GM18517 (cell line): ENCODE data around the gene SLC10A2.

ENCODE experiments used
- ATAC-seq: cut with Tn5 transposase; IDR thresholded peaks from one replicate; pipeline ENCODE4 v1.9.1; 2021; ENCODE audit warnings: mild to moderate bottlenecking, moderate library complexity; ENCODE audit not compliant: unreplicated experiment

The SLC10A2 gene

DNA sequence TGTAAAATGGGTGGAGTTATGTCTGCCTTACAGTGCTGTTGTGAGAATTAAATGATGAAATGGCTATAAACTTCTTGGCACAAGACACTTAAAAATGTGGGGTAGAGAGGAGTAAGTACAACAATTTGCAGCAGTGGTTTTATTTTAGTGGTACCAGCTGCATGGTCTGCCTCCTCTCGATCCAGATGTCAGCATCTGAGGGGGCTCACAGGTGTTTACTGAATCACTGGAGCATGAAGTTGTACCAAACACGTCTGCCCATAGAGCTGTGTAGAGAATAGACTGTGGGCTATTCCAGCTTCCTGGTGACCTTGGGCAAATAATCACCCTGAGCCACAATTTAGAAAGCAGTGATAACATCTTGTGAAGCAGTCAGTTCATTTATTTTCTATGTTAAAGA lies 11.1 kb downstream of the SLC10A2 start:
- ATAC-seq: no peak

DNA sequence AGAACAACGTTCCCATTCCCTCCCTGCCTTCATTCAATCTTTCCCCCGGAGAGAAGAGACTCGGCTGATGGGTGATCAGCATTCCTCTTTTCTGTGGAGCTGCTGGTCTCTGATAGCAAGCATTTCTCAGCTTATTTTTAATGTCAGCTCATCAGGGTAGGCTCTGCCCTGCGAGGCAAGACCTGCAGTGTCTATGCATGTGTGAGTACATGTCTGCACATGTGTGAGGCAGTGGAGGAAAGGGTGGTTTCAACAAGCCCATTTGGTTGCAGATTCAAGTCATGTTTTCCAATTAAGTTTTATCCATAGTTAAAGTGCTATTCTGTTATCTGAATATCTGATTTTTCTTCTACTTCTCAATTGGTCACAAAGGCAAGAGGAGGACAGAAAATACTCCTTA lies 19.5 kb downstream of the SLC10A2 start:
- no peak for ATAC-seq

DNA sequence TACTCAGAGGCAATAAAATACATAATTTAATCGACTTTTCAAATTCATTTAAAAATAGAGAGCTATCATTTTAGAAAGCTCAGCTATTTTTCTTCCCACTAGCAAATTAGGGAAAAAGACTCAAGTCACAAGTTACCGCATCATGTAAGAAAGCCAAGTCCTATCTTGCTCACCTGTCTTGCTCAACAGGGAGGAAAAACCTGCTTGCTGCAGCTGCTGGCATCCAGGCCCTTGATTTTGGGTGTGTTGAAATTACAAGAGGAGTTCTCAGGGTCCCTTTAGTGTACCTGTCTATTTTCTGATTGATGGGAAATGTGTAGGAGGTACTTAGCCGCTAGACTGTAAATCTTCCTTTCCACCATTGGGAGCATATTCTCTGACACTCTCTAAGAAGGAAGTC lies 22.2 kb downstream of the SLC10A2 start:
- no peak for ATAC-seq

DNA sequence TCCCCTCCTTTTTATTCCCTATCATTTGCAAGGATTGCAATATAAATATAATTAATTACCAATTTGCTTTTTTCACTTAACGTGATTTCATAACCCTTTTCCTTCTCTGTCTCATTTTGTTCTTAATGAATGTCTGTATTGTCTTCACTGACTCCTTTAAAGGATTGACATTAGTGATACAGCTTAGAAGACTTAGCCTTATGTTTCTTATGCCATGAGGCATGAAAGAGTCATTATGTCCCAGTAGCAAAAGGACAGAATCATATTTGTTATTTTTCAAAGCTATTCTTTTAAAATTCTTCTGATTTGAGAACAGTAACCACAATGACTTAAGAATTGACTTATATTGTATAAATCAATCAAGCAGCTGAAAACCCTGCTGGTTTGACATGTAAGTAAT lies 26.2 kb downstream of the SLC10A2 start:
- ATAC-seq: no peak

DNA sequence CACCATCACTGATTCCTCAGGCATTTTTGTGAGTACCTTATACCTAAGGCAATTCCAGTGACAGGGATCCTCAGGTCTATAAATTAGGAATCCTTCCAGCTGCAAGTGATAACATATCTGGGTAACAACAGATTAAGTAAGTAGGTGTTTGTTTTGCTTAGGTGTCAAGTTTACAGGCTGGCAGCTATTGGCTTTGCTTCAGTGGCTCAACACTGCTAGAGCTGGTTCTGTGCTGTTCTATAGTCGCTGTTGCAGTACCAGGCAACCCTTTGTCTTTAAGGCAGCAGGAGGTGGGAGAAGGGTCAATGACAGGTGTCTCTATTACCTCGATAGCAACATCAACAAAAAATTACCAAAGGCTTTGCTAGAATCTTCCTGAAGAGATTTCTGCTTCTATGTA lies 27.0 kb downstream of the SLC10A2 start:
- ATAC-seq: no peak

DNA sequence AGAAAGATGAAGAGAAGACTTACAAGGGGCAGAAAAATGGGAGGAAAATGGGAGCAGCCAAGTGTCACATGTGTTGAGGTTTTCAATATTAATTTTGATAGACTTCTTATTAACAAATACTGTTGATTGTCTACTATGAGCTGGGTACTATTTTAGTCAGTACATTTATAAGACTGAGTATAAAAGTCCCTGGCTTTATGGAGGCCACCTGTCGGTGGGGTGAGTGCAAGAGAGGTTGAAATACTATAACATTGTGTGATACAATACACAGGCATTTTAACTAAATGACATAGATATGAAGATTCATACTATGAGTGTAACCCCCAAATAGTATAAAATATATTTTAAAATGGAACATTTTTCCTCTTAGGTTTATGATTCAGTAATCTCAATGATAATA lies 29.9 kb downstream of the SLC10A2 start:
- ATAC-seq: no peak

DNA sequence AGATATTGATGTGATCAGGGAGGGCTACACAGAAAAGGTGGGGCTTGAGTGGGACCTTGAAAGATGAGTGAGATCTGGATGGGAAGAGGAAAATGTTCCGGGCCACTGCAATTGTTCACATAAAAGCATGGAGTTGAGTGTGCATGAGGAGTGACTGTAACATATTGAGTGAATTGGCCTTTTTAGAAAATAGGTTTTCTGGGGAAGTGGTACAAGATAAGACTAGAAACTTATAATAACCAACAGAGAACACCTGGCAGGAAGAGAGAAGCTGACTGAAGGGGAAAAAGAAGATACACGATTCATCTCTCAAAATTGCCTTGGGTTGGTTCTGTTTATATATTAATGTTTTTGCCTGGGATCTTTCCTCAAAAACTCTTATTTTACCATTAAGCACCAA lies 32.2 kb downstream of the SLC10A2 start:
- ATAC-seq: peak; percentile 33

DNA sequence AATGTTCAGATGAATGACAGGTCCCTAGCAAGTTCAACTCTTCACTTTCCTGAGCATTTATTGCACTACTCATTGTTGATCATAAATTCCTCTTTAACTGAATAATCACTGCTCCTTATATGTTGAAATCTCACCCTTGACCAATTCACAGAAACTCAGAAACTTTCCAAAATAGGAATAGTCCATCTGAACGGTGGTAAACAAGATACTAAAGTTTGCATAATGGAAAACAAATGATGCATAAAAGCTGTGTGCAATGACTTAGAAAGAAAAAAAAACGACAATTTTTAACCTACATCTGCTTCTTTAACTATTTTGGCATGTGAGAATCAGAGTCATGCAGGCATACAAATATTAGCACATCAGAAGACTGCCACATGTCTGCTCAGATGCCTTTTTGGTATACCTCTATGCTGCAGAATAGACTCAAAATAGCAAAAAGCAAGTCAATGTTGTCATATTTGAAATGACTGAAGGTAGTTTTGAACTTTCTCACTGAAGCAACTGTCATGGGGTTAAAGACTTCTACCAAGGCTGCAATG lies 34.8 kb downstream of the SLC10A2 start:
- ATAC-seq: peak; percentile 95

DNA sequence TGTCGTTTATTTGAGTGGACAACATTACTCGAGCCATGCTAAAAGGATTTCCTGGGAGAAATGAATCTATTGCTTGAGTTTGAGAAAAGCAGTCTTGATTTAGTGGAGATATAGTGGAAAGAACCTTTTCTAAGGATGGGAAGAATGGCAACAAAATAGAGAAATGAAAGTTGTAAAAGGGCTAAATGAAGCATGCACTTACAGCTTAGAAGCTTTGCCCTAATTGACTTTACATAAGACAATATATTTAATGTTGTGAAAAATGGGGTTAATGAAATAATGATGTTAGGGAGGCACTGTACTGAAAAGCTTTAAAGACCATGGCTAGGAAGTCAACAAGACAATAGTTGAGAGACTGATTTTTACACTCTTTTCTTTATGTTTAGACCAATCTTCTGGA lies 35.4 kb downstream of the SLC10A2 start:
- ATAC-seq: no peak

DNA sequence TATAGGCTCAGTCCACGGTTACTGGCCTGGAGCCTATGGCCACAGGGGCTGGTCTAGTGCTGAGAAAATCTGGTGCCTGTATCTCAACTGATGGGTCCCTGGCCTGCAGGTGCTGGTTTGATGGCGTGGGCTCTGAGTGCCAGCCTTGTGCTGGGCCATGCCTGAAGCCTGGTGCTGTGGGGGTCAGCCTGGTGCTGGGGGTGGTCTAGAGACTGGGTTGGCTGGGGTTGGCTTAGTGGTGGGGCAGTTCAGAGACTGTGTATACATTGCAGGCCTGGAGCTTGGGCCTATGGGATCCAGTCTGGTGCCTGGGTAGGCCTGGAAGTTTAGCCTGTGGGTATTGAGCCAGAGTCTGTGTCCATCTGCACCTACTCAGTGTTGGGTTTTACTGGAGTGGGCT lies 36.4 kb downstream of the SLC10A2 start:
- no peak for ATAC-seq

DNA sequence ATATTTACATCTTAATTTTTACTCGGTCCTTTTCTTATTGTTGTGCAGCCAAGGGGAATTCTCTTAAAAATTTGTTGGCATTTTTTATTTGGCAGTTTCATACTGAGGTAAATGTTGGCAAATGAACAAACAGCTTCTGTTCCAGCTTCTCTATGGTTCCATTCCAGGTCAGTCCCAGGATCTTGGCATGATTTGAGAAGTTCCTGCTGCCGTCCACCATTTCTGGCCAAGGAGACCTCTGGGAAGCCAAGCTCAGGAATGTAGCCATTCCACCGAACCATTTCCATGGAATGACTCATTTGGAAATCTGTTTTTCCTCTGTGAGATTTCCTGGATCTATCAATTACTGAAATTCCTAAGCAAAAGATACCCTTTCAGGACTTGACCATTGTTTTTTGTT lies 43.9 kb downstream of the SLC10A2 start:
- ATAC-seq: no peak

DNA sequence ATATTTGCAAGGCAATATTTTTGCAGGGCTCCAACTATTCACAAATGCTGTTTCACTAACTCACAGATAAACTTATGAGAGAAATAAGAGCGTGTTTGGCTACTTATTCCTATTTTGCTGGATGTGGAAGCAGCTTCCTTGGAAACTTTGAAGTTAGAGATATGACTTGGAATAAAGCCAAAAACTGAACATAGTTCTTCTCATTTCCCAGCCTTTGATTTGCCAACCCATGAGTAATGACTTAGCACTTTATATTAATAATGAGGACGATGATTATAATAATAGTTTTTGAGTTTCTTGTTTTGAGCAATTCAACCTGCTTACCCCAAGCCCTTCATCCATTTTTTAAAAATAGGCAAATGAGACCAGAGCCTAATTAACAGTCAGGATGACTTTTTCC lies 47.7 kb downstream of the SLC10A2 start:
- ATAC-seq: no peak

DNA sequence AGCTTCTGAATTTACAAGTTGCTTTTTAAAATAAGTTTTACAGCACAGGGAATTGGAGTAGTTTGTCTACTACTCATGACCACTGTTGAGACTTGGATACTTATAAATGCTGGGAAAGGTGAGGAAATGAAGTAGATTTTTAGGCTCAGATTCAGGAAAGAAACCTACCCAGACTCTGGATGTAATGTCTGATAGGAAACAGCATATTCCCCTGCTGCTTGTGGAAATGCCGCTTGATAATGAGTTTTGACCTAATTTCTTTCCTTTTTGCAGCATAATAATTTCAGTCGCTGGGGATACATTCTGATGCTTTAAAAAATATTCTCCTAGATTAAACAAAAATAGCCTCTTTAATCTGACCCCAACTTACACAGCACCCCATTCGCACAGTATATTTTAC lies 53.6 kb downstream of the SLC10A2 start:
- no peak for ATAC-seq

DNA sequence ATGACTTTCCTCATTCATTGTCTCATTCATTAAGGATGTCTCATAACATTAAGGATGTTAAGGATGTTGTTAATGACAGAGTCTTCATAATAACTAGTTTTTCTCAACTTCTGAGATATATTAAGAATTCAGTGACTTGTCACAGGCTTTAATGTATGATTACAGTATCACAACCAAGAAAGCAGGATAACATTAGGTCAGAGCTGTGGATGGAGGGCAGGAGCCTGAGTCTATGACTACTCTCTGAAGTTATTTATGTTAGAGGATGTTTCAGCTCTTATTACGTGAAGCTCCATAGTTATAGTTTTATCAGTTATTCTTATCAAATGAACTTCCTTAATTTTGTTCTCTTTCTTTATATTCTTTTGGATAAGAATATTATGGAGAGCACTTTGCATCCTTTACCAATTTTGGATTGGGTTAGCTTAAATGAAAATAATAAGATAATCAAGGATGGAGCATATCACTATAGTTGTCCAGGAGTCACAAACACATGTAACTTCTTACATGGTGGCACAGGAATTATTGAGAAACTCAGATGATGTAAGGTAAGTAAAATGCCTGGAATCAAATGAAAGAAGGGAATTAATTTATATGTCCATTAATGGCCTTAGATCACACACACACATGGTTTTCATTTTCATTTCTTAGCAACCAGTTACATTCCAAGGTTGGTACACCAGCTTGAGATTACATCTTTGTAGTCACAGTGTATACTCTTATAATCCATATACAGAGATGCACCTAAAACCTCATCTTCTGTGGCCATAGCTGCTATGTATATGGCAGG lies 57.0 kb downstream of the SLC10A2 start:
- ATAC-seq: no peak

DNA sequence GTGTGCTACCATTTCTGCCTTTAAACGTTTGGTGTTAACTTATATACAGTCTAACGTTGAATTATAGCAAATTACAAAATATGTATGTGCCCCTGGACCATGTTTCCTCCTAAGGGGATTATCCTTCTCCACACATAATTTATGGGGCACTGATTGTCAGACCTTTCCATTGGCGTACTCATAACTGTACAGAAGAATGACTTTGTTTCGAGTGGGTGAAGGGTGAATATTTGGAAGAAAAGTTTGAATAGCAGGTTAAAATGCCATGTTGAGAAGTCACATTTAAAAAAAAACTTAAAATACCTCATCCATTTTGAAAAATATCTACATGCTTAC lies 58.8 kb downstream of the SLC10A2 start:
- ATAC-seq: peak; percentile 34

DNA sequence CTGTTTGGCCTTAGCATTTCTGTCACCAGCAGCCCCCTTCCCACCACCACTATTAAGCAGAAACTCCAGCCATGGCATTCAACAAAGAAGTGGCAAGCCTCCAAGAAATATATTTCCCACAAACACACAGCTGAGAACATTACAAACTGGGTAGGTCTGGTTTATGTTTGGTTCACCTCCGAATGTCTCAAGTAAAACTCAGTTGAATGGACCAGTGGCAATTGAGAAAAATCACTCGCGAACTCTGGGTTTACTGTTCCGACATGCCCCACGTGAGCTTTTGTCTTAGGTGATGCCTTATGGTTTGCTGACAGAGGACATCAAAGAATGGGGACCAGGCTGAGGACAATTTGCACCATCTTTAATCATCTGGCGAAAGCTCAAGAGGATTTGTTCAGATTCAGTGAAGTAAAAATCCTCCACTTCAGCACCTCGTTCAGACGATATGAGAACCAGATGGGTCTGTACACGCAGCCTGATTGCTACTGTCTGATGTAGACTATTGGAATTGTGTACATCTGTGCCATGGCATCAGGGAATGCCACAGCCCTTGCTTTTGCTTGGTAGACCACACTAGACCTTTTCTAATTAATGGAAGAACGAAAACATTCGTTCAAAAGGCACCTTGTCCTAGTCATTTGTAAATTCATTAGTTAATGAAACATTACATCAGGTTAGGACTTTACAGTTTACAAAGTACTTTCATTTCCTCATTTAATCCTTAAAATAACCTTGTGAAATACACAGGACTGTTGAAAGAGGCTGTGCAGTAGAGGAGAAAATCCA lies 59.4 kb downstream of the SLC10A2 start:
- ATAC-seq: peak; percentile 97

DNA sequence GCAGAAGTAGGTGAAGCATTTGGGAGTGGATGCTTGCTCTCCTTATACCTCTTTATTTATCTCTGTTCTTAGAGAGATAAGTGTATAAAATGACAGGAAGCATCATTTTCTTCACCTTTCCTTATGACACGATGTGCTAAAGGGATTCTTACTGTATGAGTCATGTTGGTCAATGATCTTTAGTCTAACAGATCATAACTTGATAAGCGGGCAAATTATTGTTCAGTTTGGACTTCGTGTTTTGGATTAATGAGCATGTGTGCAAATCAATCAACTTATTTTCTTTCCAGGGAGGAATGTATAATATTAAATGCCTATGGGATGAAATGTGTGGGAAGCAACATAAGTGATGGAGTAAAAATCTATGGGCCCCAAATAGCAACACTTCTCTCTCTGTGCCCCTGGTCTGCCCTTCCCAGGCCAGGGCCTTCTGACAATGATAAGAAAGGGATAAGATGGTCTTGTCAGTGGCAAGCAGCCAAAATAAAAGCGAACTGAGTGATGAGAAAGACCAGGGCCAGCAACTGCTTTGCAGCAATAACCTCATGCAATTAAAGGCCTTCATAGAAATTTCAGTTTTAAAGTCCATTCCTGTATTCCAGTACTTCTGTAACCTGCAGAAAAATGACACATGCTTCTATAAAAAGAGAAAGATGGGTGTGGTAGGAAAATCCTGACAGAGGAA lies 61.4 kb downstream of the SLC10A2 start:
- no peak for ATAC-seq

DNA sequence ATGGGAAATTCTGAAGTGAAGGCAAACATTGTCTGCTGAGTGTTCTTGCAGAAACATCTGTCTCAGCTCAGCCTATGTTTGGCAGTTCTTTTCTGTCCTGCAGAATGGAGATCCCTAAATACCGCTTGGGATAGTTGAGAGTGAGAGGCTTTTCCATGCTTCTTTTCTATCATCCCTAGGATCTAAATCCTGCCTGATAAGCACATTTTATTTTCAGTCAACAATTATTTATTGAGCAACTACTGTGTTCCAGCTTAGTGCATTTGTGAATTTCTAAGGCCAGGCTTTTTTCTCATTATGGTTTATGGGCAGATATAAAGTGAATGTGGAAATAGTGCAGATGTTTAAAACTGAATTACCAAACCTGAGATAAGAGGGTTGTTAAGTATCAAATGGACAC lies 62.6 kb downstream of the SLC10A2 start:
- ATAC-seq: no peak

DNA sequence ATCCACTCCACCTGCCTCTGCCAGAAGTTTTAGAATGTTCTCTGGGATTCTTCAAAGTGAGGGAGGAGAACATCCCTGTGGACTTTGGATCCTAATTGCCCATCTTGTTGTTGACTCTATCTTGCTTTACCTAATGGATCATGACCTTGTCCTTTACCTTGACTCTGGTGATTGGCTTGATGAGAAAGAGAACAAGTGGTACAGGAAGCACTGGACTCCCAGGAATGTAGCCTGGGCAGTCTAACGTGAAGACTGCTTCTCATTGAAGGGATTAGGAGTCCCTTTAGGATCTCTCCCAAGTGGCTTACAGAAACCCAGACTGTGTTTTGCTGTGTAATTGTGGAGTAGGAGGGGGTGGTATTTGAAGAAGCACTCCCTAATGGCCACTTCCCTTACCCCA lies 63.9 kb downstream of the SLC10A2 start:
- no peak for ATAC-seq

DNA sequence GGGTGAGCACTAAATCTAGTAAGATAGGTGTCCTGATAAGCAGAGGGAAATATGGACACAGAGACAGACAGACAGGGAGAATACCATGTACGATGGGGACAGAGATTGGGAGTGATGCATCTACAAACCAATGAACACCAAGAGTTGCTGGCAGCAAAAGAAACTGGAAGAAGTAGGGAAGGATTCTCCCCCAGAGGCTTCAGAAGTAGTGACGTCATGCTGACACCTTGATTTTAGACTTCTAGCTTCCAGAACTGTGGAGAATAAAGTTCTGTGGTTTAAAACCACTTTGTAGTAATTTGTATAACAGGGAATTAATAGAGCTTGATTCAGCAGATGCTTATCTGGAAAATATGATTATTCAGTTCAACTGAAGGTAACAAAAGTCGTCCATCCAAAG lies 66.1 kb downstream of the SLC10A2 start:
- no peak for ATAC-seq

DNA sequence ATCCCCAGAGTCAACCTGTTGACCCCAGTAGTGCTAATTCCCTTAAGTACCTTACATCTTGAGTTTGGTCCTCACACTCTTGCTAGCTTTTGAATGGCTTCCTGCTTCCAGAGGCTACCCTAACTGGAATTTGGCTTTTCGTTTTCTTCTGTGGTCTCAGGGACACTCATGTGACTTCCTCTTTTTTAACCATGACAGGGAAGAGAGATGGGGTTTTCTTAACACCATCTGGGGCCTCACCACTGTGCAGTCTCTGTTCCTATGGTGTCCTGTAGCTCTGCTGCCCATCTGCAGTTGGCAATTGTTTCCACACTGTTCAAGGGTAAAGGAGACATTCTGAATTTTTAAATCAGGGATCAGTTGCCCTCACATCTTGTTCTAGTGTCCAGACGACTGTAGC lies 66.7 kb downstream of the SLC10A2 start:
- ATAC-seq: no peak
